GM18498 (cell line): ENCODE data around the gene SNX30.

Source experiments
- ATAC-seq: cut with Tn5 transposase; IDR thresholded peaks from one replicate; pipeline ENCODE4 v1.9.1; 2021; ENCODE audit warnings: mild to moderate bottlenecking, moderate library complexity; ENCODE audit not compliant: unreplicated experiment

The SNX30 gene

DNA sequence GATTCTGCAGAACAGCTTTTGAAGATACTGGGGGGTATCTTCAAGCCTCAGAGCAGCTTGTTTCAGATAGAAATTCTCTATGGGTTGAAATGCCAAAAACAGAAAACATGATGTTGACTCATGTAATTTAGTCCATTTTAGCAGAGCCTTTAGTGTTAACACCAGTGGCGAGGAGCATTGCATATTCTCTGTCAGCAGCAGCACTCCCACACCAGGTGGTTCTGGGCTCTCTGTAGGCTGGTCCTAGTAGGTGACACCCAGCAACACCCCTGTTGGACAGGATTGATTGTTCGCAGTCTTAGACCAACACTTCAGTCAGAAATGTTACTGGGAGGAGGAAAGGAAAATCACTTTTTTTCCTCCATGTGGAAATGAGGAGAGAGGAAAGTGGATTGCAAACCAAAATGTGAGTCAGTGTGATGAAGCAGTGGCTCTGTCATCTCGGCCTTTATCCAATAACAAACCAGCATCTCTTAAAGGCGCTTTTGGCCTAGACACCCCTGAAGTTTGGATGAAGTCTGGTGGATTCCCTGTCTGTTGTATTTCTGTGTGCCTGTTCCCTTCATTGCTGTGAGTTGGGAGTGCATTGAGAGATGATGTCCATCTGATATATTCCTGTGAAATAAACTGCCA lies 123.3 kb downstream of the SNX30 start:
- no peak for ATAC-seq

- no peak for ATAC-seq
Observed at GRCh38 chr9:112878752-112879151, 128.2 kb downstream of the SNX30 start.

GRCh38 chr9:112880650-112881049 lies 130.1 kb downstream of the SNX30 start:
- no peak for ATAC-seq

DNA sequence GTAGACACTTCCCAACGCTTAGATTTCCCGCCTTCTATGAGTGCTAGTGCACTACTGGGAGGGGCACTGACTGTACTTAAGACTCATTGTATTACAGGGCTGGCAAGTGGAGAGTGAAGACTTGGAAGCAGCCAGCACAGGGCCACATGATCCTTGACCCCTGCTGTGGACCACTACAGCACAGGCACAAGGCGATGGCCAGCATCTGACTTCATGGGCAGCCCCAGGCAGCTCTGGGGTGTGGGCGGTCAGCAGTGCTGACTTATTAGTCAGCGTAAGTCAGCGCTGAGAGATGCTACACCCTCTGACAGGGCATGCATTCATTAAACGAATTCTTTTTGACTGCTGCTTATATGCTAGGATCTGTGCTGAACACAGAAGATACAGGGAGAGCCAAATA lies 130.8 kb downstream of the SNX30 start:
- no peak for ATAC-seq

- ATAC-seq: no peak
Observed at GRCh38 chr9:112884101-112884500, 133.5 kb downstream of the SNX30 start.

- ATAC-seq: no peak
Observed at GRCh38 chr9:112884721-112885120, 134.2 kb downstream of the SNX30 start.

DNA sequence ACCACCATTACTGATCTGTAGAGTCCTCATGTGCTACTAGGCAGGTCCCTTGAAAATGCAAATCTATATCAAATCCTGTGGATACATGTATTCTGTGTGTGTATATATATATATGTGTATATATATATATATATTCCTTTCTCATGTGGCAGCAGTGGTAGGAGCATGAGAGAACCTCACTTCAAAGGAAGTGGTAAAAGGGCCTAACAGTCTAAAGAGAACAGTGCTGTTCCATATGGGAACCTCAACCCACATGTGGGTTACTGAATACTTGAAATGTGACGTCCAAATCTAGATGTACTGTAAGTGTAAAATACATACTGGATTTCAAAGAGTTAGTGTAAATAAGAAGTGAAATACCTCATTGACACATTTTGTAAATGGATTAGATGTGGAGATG lies 134.8 kb downstream of the SNX30 start:
- ATAC-seq: no peak

DNA sequence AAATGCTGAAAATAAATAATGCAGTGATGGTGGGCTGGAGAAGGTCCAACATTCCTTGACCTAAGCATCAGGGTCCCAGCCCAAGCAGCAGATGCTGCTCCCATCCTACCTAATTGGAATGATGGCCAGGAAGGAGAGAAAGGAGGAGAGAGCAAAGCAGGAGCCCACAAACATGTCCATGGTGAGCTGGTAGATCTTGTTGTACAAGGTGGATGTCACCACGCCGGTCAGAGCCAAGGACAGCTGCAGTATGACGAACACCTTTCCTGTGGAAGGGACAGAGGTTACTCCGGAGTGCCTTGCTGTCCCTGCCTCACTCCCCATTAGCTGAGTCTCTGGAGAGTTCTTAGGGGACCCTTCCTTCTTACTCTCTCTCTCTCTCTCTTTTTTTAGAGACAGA lies 135.8 kb downstream of the SNX30 start:
- ATAC-seq: no peak

DNA sequence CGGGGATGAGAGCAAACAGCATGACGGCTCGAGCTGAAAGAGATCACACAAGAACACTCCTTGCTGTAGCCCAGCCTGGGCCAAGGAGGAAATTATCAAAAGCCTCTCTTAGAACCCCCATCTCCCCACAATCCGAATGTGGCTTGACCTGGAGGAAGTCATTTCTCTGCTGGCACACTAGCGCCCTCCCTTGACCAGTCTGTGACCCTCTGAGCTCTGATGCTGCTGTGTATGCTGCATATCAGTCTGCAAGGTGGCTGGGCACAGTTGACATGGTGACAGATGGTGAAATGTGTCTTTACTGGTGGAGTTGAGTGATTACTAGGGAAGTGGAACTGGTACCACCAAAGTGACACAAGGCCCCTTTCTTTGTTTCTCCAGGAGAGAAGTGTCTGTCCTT lies 136.8 kb downstream of the SNX30 start:
- ATAC-seq: no peak

DNA sequence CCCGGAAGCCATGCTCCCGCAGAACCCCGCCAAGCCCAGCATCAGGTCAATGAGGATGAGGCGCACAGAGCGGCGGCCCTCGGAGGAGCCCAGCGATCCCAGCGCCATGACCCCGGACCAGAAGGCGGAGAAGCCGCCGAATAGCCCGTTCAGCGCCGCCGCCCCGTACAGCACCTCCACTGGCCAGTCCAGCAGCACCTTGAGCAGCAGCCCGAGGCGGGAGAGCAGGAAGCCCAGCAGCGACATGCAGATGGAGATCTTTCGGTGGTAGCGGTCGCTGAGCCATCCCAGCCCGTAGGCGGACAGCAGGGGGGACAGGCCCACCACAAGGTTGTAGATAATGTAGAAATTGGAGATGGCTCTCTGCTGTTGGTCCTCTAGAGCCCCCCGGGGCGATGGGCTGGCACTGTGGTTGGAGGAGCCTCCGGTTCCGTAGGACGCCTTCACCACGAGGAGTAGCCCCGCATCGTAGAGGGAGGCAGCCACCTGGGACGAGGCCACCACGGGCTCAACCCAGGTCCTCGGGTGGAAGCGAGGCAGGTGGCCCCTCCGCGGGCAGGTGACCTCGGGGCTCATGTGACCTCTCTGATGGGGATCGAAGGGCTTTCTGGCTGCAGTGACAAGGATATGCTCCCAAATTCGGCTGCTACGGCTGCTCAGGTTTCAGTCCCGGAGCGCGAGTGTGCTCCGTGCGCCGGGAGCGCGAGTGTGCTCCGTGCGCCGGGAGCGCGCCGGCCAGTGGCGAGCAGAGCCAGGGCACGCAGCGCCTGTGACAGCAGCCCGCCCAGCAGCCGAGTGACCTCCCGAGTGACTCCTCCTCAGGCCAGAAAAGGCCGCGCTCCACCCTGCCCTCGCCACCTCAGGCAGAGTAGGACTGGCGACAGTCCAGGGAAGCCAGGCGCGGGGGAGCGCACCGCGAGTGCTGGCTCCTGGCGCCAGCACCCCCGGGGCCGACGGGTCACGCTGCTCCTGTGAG lies 139.8 kb downstream of the SNX30 start, which contains the start of gene SLC46A2:
TSS of gene SLC46A2 (minus strand) at position 771 of the 976 bp plus-strand sequence. CDS start at position 576, 195 bp downstream.
- no peak for ATAC-seq

DNA sequence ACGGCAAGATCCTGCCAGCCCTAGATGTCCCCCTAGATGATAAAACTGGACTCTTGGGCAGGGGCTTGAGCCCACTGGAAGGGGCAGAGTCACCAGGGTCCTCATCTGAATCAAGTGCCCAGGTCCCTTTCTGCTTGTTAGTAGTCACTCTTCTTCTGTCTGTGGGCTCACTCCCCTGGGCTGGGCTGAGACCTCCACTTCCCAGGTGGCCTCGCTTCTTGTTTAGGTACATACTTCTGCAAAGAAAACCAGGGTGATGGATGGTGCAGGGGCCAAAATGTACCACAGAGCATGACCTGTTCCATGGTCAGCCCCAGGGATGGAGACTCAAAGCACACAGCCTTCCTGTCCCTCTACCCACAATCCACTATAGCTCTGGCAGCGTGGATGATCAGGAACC lies 141.0 kb downstream of the SNX30 start:
- ATAC-seq: no peak

GRCh38 chr9:112892981-112893380 lies 142.4 kb downstream of the SNX30 start:
- no peak for ATAC-seq

- ATAC-seq: no peak
Observed at GRCh38 chr9:112894041-112894440, 143.5 kb downstream of the SNX30 start.

DNA sequence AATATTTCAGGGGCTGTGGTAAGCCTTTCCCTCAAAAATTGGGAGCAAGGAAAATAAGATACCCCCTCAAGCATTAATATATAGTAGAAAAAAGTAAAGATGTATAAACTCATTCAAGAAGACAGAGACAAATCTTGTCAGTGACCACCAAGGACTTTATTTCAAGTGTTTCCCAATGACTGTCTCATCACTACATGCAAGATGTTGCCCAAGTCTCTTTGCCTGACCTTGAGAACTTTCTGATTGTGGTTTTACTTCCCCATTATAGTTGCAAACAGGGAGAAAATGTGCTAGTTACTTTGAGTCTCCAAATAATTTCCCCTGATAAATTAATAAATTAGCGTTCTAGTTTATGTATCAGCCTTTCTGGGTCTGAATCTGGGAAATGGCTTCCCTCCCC lies 144.1 kb downstream of the SNX30 start:
- ATAC-seq: no peak

- ATAC-seq: no peak
Observed at GRCh38 chr9:112896131-112896530, 145.6 kb downstream of the SNX30 start.

DNA sequence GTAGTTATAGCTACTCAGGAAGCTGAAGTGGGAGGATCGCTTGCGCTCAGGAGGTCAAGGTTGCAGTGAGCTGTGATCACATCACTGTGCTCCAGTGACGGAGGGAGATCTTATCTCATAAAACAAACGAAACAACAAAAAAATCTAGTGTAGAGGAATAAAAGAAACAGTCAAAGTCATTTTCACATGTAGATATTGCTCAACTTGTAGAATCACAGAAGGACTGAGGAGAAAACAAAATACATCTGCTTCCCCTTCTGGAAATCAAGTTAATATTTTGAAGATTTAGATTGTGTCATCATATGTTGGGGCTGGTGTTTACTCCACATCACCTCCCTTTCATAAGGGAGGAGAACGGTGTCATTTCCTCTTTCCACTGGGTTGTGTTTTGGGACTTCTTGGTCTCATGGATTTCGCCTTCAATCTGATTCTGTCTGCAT lies 148.3 kb downstream of the SNX30 start:
- ATAC-seq: no peak

GRCh38 chr9:112900488-112900887 lies 149.9 kb downstream of the SNX30 start:
- ATAC-seq: no peak

GRCh38 chr9:112900901-112901300 lies 150.3 kb downstream of the SNX30 start:
- no peak for ATAC-seq

- no peak for ATAC-seq
Observed at GRCh38 chr9:112905084-112905483, 154.5 kb downstream of the SNX30 start.

GRCh38 chr9:112911736-112912135 lies 161.2 kb downstream of the SNX30 start:
- no peak for ATAC-seq

DNA sequence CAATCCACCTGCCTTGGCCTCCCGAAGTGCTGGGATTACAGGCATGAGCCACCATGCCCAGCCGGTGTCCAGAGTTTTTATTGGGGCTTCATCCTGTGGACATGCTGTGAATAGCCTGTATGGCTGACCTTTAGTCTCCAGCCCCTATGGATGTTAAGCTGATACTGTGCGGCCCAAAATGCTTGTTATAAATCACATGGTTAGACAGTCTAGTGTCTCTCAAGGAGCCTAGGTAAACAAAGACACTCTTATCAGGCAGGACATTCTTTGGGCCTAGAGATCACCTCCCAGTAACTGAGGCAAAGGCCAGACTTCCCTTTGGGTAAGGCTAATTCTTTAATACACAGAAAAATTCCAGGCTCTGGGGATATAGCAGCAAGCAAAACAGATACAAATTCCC lies 162.1 kb downstream of the SNX30 start:
- no peak for ATAC-seq

GRCh38 chr9:112913326-112913725 lies 162.8 kb downstream of the SNX30 start:
- no peak for ATAC-seq
